Measurements from ENCODE around the gene PSORS1C2.

The PSORS1C2 gene

DNA sequence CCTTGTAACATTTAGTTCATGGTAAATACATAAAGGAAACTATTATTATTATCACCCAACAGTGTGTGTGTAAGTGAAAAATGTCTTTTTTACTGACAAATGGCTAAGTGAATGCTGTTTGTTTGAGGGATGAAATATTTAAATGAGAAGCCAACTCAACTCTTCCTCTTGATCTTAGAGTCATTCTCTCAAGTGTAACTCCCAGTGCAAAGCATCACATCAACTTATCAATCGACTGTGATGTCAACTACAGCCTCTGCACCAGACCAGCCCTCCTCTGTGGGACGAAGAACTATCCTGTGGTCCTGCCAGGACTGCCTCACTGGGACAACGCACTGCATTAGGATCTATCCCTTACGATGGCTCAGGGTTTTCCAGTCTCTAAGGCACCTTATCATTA is 31.8 kb downstream of the PSORS1C2 start:
- TF ChIP-seq, protein P1, sequence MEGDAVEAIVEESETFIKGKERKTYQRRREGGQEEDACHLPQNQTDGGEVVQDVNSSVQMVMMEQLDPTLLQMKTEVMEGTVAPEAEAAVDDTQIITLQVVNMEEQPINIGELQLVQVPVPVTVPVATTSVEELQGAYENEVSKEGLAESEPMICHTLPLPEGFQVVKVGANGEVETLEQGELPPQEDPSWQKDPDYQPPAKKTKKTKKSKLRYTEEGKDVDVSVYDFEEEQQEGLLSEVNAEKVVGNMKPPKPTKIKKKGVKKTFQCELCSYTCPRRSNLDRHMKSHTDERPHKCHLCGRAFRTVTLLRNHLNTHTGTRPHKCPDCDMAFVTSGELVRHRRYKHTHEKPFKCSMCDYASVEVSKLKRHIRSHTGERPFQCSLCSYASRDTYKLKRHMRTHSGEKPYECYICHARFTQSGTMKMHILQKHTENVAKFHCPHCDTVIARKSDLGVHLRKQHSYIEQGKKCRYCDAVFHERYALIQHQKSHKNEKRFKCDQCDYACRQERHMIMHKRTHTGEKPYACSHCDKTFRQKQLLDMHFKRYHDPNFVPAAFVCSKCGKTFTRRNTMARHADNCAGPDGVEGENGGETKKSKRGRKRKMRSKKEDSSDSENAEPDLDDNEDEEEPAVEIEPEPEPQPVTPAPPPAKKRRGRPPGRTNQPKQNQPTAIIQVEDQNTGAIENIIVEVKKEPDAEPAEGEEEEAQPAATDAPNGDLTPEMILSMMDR (conservative IDR thresholded peaks at IDR 0.05; ENCODE audit: control insufficient read depth, insufficient read depth, low read depth, low read length), result no peak
- H3K4me3 ChIP-seq (ENCODE audit: control insufficient read depth, low read depth, low read length), result no peak overlapping the region
- DNase-seq (ENCODE audit: low read depth), result no peak

DNA sequence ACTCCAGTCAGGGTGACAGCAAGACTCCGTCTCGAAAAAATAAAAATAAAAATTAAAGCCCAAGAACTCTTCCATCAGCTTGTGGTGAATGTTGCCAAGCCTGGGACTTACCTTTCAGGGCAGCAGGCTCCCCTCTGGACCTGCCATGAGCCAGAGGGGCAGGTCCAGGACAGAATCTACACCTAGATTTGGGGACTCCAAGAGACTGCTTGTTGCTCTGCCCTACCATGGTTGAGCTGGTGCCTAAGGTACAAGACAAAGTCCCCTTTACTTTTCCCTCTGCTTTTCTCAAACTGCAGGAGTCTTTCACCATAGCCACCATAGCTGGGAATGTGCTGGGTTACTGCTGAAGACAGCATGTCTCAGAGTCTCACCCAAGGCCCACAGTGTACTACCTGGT is 35.7 kb downstream of the PSORS1C2 start:
- TF ChIP-seq, protein P1 (conservative IDR thresholded peaks at IDR 0.05; ENCODE audit: control insufficient read depth, insufficient read depth, low read depth, low read length), result no peak
- H3K4me3 ChIP-seq (ENCODE audit: control insufficient read depth, low read depth, low read length), result no peak overlapping the region
- DNase-seq (ENCODE audit: low read depth), result no peak

DNA sequence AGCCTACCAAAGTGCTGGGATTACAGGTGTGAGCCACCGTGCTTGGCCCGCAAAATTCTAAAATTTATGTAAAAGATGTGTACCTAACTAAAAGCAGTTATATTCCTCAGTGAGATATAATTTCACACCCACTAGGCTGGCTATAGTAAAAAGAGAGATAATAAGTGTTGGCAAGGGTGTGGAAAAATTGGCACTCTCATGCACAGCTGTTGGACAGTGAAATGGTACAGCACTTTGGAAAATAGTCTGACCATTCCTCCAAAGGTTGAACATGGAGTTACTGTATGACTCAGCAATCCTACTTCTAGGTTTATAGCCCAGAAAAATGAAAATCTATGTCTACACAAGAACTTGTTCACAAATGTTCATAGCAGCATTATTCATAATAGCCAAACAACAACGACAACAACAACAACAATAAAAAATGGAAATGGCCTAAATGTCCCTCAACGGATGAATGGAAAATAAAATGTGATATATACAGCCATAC is 40.4 kb downstream of the PSORS1C2 start:
- DNase-seq (ENCODE audit: low read depth), result no peak
- TF ChIP-seq, protein P1 (conservative IDR thresholded peaks at IDR 0.05; ENCODE audit: control insufficient read depth, insufficient read depth, low read depth, low read length), result no peak
- no peak overlapping the region for H3K4me3 ChIP-seq (ENCODE audit: control insufficient read depth, low read depth, low read length)

DNA sequence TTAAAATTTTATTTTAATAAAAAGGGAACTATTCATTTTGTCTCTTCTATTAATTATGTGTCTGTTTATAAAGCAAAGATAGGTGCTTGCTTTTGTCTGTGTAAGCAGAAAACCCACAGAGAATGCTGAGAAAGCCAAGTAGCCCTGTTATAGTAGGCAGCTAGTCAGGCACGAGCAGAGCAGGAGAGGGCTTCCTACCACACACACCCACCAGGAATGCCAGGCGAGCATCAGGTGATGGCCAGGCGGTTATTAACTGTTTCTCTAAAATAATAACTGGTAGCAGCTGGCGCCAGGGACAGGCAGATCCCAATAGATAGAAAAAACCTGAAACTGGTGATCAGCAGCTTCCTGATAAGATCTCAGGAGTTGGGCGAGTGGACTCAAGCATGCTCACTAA is 42.2 kb downstream of the PSORS1C2 start:
- H3K4me3 ChIP-seq (ENCODE audit: control insufficient read depth, low read depth, low read length), result no peak overlapping the region
- TF ChIP-seq, protein P1 (conservative IDR thresholded peaks at IDR 0.05; ENCODE audit: control insufficient read depth, insufficient read depth, low read depth, low read length), result no peak
- DNase-seq (ENCODE audit: low read depth), result no peak

DNA sequence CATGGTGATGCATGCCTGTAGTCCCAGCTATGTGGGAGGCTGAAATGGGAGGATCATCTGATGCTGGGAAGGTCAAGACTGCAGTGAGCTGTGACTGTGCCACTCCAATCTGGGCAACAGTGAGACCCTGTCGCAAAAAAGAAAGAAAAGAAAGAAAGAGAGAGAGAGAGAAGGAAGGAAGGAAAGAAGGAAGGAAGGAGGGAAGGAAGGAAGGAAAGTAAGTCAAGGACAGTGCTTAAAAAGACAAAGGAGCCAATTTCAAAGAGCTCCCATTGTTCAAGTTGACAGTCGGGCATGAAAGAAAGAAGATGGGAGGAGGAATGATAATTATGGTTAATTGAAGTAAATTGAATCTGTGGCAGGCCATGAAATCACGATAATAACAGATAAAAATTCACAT is 42.7 kb downstream of the PSORS1C2 start:
- H3K4me3 ChIP-seq (ENCODE audit: control insufficient read depth, low read depth, low read length), result no peak overlapping the region
- TF ChIP-seq, protein P1 (conservative IDR thresholded peaks at IDR 0.05; ENCODE audit: control insufficient read depth, insufficient read depth, low read depth, low read length), result no peak
- DNase-seq (ENCODE audit: low read depth), result no peak

DNA sequence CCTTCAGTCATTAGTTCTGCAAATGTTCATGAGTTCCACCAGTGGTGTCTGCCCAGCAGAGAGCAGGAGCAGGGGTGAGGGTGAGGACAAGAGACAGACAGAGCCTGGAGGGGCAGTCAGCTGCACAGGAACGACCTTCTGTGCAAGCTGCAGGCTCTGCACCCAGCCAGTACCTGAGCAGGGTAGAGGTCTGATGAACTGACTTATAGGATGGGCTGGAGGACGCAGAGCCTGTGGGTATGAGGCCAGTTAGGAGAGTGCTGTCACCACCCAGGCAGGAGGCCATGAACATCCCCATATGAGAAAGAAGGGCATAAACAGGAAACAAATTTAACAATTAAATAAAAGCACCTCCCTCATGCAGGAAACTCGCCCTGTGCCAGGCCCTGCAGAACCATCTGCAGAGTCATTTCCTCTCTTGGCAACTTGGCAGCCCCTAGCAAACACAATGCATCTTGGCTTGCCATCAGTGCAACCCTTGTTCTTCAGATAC is 44.4 kb downstream of the PSORS1C2 start:
- TF ChIP-seq, protein P1 (conservative IDR thresholded peaks at IDR 0.05; ENCODE audit: control insufficient read depth, insufficient read depth, low read depth, low read length), result no peak
- DNase-seq (ENCODE audit: low read depth), result no peak
- H3K4me3 ChIP-seq (ENCODE audit: control insufficient read depth, low read depth, low read length), result no peak overlapping the region

All from fibroblast of mammary gland (primary cell).